Fibroblast of villous mesenchyme (primary cell): ENCODE results near the gene KCNQ5. TPM values are rescaled to one million over a fixed set of nuclear protein-coding genes. Genes with fewer than 3 reads are reported as not detected.

Source experiments
- DNase-seq: peaks from one replicate; pipeline ENCODE4 v3.0.0-alpha.2; 2010; ENCODE audit warnings: low read depth
- H3K4me3 ChIP-seq: 2 replicates; pipeline ENCODE4 v1.5.1; 2011; ENCODE audit warnings: low read depth, mild to moderate bottlenecking, low read length
- CTCF ChIP-seq: IDR thresholded peaks from 2 replicates; pipeline ENCODE4 v1.5.1; 2012; ENCODE audit warnings: low read depth, mild to moderate bottlenecking, low read length; ENCODE audit not compliant: insufficient read depth
- total RNA-seq: library from RNA; depleted of rRNA; stranded (reverse); fragments of >200 nt; gene quantifications from 2 replicates; pipeline ENCODE4 v1.2.3, GENCODE V29; 2012

The KCNQ5 gene
- total RNA-seq, 1 donor = 0.86 TPM

- no peak overlapping the region for H3K4me3 ChIP-seq
- peak; percentile 51 for DNase-seq
- peak; percentile 56 for TF ChIP-seq CTCF
Measured at GRCh38 chr6:72616406-72617015, 5.4 kb upstream of the KCNQ5 start.

- no peak for TF ChIP-seq CTCF
- no peak for DNase-seq
- no peak overlapping the region for H3K4me3 ChIP-seq
Measured at GRCh38 chr6:72617721-72618120, 4.1 kb upstream of the KCNQ5 start.

DNA sequence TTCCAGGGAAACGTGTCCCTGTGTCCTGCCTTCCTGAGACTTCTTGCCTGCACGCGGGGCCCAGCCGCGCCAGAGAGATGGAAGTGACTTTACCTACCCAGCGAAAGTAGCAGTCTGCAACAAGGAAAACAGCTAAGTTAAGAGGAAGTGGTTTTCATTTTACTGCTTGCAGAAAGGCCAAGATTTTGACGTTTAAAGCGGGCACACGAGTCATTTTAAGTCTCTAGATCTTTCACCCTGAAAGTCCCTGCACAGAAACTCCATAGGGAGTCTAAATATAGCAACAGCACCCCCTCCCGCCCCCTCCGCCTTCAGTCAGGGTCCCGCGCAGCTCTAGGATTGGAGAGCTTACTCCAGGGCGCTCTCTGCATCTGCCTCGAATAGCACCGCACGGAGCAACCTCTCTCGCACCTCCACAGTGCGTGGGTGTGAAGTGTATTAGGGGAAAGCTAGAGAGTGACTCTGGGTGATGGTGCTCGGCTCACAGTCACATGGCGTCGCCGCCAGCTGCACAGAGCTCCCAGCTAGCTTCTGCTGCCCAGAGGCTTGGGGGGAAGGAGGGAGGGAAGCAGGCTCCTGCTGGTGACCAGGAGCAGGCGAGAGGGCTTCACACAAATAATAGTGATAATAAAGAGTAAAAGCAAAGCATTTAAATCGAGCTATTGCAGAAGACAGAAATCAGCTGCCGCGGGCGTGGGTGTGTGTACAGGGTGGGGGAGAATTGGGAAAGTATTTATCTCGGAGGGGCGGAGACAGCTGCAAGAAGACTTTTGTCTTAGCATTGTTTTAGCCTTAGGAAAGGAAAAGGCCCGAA is 1.8 kb upstream of the KCNQ5 start:
- peak overlapping the region; percentile 19 for H3K4me3 ChIP-seq
- DNase-seq = no peak
- TF ChIP-seq CTCF = no peak

GRCh38 chr6:72620871-72621290 is 983 bp upstream of the KCNQ5 start:
- no peak for DNase-seq
- peak overlapping the region; percentile 61 for H3K4me3 ChIP-seq
- no peak for TF ChIP-seq CTCF

GRCh38 chr6:72622094-72622940 is 453 bp downstream of the KCNQ5 start:
- DNase-seq = no peak
- H3K4me3 ChIP-seq = peak overlapping the region; percentile 61
- peak; percentile 2 for TF ChIP-seq CTCF

DNA sequence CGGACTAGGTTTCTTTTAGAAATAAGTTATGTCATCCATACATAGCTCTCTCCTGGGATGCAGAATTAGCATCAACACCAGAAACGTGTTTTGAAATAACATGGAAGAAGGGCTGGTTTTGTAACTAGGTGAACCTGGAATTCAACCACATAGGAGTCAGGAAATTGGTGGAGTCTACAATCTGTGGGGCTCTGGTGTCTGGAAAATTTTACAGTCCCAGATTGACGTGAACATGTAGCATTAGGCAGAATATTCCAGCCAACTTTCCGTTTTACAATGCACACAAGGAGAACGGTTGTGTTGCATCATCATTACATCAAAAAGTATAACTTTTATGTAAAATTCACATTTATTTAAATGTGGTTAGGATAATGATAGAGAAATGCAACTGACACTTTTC is 1.9 kb downstream of the KCNQ5 start:
- no peak for TF ChIP-seq CTCF
- no peak for DNase-seq
- no peak overlapping the region for H3K4me3 ChIP-seq
